ENCODE data around the gene SC5D.

- TF ChIP-seq YY1 (IDR thresholded peaks at IDR 0.05; ENCODE audit: insufficient read depth, insufficient read length) = no peak
- no peak for TF ChIP-seq ZNF274 (IDR thresholded peaks at IDR 0.05; ENCODE audit: low read depth, low read length)
Observed at GRCh38 chr11:121291896-121292494, 576 bp upstream of the SC5D start.

Data from NT2/D1 (cell line).